ENCODE results near the gene SLC7A8. TPM values are rescaled to one million over a fixed set of nuclear protein-coding genes. Genes with fewer than 3 reads are reported as not detected.

The SLC7A8 gene
- total RNA-seq, 1 experiment from 2014 or later = 3.8 TPM

DNA sequence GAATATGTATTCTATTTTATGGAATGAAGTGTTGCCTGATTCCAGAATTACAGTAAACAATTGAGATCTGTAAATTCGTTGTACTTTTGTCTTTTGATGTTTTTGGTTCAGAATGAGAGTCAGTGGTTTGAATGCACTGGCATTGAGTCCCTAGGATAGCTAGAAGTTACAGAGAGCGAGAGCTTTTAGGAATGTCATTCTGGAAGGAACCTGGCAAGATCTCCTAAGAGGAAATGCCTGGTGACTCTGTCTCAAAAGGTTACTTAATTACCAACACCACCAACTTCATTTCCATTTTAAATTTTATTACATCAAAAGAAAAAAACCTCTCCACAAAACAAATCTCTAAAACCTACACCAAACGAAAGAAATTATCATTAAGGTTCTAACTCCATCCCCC is 58.4 kb downstream of the SLC7A8 start:
- BruUV-seq (replicated peaks) = no TSS peak
- H3K36me3 ChIP-seq (ENCODE audit: low read depth, low read length) = no peaks in the 10 kb centered on the region
- no peak overlapping the region for H2AFZ ChIP-seq (ENCODE audit: low read length)
- POLR2A ChIA-PET (ENCODE audit: unreplicated experiment) = no interaction called here
- no peak for TF ChIP-seq CTCF (conservative IDR thresholded peaks at IDR 0.05; ENCODE audit: low read depth, low read length)
- H3K9ac ChIP-seq (ENCODE audit: low read length) = no peak overlapping the region
- H3K4me3 ChIP-seq (ENCODE audit: low read length) = no peak overlapping the region
- no peaks in the 10 kb centered on the region for H3K9me2 ChIP-seq (replicated peaks; ENCODE audit: low read length)
- H3K4me1 ChIP-seq (ENCODE audit: insufficient read depth, low read length) = peaks cover 20% of the 10 kb centered on the region
- no peak overlapping the region for H3K27ac ChIP-seq (ENCODE audit: low read length)
- intact Hi-C loops (cut with micrococcal nuclease) = no loop called here
- no peak for DNase-seq
- no peaks in the 10 kb centered on the region for H3K9me3 ChIP-seq (ENCODE audit: low read length)
- H3K27me3 ChIP-seq (ENCODE audit: low read length) = no peaks in the 10 kb centered on the region
- ATAC-seq = no peak
- H3K79me2 ChIP-seq (ENCODE audit: low read length) = no peaks in the 10 kb centered on the region
- H4K20me1 ChIP-seq (ENCODE audit: low read length) = no peaks in the 10 kb centered on the region
- H3F3A ChIP-seq (ENCODE audit: low read length, unreplicated experiment) = no peaks in the 10 kb centered on the region
- no peak overlapping the region for H3K4me2 ChIP-seq (ENCODE audit: low read length)
- CTCF ChIA-PET = no interaction called here

- Histone ChIP-seq H3K4me3 (ENCODE audit: low read length) (no peak overlapping the region), H3K27me3 (ENCODE audit: low read length) (no peaks in the 10 kb centered on the region), H2AFZ (ENCODE audit: low read length) (no peak overlapping the region), H3K36me3 (ENCODE audit: low read depth, low read length) (no peaks in the 10 kb centered on the region), H3K4me1 (ENCODE audit: insufficient read depth, low read length) (peaks cover 14% of the 10 kb centered on the region), H3K9me3 (ENCODE audit: low read length) (no peaks in the 10 kb centered on the region), H4K20me1 (ENCODE audit: low read length) (no peaks in the 10 kb centered on the region), H3K4me2 (ENCODE audit: low read length) (no peak overlapping the region), H3K27ac (ENCODE audit: low read length) (no peak overlapping the region), H3K9me2 (replicated peaks; ENCODE audit: low read length) (no peaks in the 10 kb centered on the region), H3K79me2 (ENCODE audit: low read length) (no peaks in the 10 kb centered on the region), H3K9ac (ENCODE audit: low read length) (no peak overlapping the region), H3F3A (ENCODE audit: low read length, unreplicated experiment) (no peaks in the 10 kb centered on the region)
- TF ChIP-seq EZH2 (IDR thresholded peaks at IDR 0.05; ENCODE audit: low read length, unreplicated experiment) (no peak), CTCF (conservative IDR thresholded peaks at IDR 0.05; ENCODE audit: low read depth, low read length) (no peak), EZH2phosphoT487 (IDR thresholded peaks at IDR 0.05; ENCODE audit: borderline replicate concordance, low read length) (no peak)
- DNase-seq = no peak
- BruUV-seq (replicated peaks) = no TSS peak
- ChIA-PET POLR2A (ENCODE audit: unreplicated experiment) (no interaction called here), CTCF (no interaction called here)
- no peak for ATAC-seq
- intact Hi-C loops (cut with micrococcal nuclease) = loop anchor here (5.0 kb wide), 1 partner anchor 163 kb away; the partner anchor contains the start of gene HOMEZ
Observed at GRCh38 chr14:23124337-23124954, 59.0 kb downstream of the SLC7A8 start.

DNA sequence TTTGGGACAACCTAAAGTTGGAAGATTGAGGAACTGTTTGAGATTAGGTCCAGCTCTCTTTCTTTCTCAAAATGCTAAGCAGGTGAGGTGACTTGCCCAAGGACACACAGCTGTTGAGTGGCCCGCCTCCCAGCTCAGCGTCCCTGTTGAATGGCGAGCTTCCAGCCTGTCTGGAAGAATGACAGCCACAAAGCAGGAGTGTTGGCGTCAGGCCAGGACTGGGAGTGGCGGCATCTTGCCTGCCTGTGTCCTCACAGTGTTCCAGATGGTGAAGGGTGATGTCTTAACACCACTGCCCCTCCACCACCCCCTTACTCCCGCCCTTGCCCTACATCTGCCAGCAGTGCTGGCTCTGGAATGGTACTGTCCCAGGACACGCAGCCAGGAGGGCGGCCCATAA is 60.0 kb downstream of the SLC7A8 start:
- Histone ChIP-seq H3K4me3 (ENCODE audit: low read length) (no peak overlapping the region), H3F3A (ENCODE audit: low read length, unreplicated experiment) (no peaks in the 10 kb centered on the region), H2AFZ (ENCODE audit: low read length) (no peak overlapping the region), H3K27me3 (ENCODE audit: low read length) (no peaks in the 10 kb centered on the region), H4K20me1 (ENCODE audit: low read length) (no peaks in the 10 kb centered on the region), H3K4me2 (ENCODE audit: low read length) (no peak overlapping the region), H3K9me3 (ENCODE audit: low read length) (no peaks in the 10 kb centered on the region), H3K36me3 (ENCODE audit: low read depth, low read length) (no peaks in the 10 kb centered on the region), H3K9ac (ENCODE audit: low read length) (no peak overlapping the region), H3K79me2 (ENCODE audit: low read length) (no peaks in the 10 kb centered on the region), H3K27ac (ENCODE audit: low read length) (no peak overlapping the region), H3K4me1 (ENCODE audit: insufficient read depth, low read length) (peaks cover 12% of the 10 kb centered on the region), H3K9me2 (replicated peaks; ENCODE audit: low read length) (no peaks in the 10 kb centered on the region)
- intact Hi-C loops (cut with micrococcal nuclease) = loop anchor here (5.0 kb wide), 1 partner anchor 164 kb away; the partner anchor contains the start of gene HOMEZ
- TF ChIP-seq EZH2phosphoT487 (IDR thresholded peaks at IDR 0.05; ENCODE audit: borderline replicate concordance, low read length) = no peak
- no peak for TF ChIP-seq CTCF (conservative IDR thresholded peaks at IDR 0.05; ENCODE audit: low read depth, low read length)
- TF ChIP-seq EZH2 (IDR thresholded peaks at IDR 0.05; ENCODE audit: low read length, unreplicated experiment) = no peak
- BruUV-seq (replicated peaks) = no TSS peak
- DNase-seq (peak; percentile 24), ATAC-seq (no peak)
- ChIA-PET POLR2A (ENCODE audit: unreplicated experiment) (no interaction called here), CTCF (interaction anchor here (3.2 kb wide), 1 partner anchor 61 kb away, joined by 84 read pairs; the partner anchor contains the start of gene SLC7A8)

All from PC-3 (cell line).